ENCODE data around the gene B3GNT8. TPM values are rescaled to one million over a fixed set of nuclear protein-coding genes. Genes with fewer than 3 reads are reported as not detected.

Gene B3GNT8
- total and polyA plus RNA-seq, 2 experiments from 2014 or later, result 0.71 to 1.8 TPM

DNA sequence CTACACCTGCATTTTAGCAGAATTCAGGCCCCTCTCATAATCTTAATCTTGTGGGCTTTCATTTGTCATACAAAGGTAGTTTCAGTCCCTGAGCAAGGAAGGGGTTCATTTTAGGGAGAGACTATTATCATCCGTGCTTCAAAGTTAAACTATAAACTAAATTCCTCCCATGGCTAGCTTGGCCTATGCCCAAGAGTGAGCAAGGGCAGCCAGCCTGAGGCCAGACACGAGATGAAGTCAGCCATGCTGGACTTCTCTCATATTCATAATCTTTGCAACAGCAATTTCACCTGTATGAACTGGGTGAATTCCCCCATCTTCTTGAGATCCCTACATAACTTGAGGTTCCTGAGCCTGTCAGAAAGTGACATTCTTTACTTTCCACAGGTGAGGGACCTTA is 28.8 kb upstream of the B3GNT8 start:
- Mint-ChIP-seq H3K27me3 (ENCODE audit: insufficient read depth, low read depth, poor library complexity) (peaks cover 4% of the 10 kb centered on the region), H3K9me3 (no peaks in the 10 kb centered on the region), H3K36me3 (ENCODE audit: low read depth) (no peaks in the 10 kb centered on the region), H3K27ac (no peak overlapping the region), H3K4me1 (no peaks in the 10 kb centered on the region), H3K4me3 (no peak overlapping the region)
- no peaks in the 10 kb centered on the region for H3K9me2 ChIP-seq (ENCODE audit: insufficient read depth)
- H3F3A ChIP-seq (replicated peaks; ENCODE audit: low read depth), result no peaks in the 10 kb centered on the region
- TF ChIP-seq ZNF114 (CRISPR knock-in tag; IDR thresholded peaks at IDR 0.05) (no peak), REST (IDR thresholded peaks at IDR 0.05; ENCODE audit: unreplicated experiment) (no peak), ZNF331 (CRISPR knock-in tag; IDR thresholded peaks at IDR 0.05; ENCODE audit: low read depth) (no peak), NANOG (IDR thresholded peaks at IDR 0.05; ENCODE audit: borderline replicate concordance) (no peak), EZH2phosphoT487 (IDR thresholded peaks at IDR 0.05; ENCODE audit: unreplicated experiment) (no peak), EZH2 (IDR thresholded peaks at IDR 0.05; ENCODE audit: low read depth, unreplicated experiment) (no peak), JUNB (IDR thresholded peaks at IDR 0.05; ENCODE audit: unreplicated experiment) (no peak), POLR2AphosphoS5 (IDR thresholded peaks at IDR 0.05; ENCODE audit: low read depth) (no peak), CREB1 (CRISPR knock-in tag; IDR thresholded peaks at IDR 0.05; ENCODE audit: low read depth) (no peak), ETS1 (IDR thresholded peaks at IDR 0.05) (no peak), STAT1 (IDR thresholded peaks at IDR 0.05; ENCODE audit: unreplicated experiment) (no peak)
- TF ChIP-seq, protein P1, sequence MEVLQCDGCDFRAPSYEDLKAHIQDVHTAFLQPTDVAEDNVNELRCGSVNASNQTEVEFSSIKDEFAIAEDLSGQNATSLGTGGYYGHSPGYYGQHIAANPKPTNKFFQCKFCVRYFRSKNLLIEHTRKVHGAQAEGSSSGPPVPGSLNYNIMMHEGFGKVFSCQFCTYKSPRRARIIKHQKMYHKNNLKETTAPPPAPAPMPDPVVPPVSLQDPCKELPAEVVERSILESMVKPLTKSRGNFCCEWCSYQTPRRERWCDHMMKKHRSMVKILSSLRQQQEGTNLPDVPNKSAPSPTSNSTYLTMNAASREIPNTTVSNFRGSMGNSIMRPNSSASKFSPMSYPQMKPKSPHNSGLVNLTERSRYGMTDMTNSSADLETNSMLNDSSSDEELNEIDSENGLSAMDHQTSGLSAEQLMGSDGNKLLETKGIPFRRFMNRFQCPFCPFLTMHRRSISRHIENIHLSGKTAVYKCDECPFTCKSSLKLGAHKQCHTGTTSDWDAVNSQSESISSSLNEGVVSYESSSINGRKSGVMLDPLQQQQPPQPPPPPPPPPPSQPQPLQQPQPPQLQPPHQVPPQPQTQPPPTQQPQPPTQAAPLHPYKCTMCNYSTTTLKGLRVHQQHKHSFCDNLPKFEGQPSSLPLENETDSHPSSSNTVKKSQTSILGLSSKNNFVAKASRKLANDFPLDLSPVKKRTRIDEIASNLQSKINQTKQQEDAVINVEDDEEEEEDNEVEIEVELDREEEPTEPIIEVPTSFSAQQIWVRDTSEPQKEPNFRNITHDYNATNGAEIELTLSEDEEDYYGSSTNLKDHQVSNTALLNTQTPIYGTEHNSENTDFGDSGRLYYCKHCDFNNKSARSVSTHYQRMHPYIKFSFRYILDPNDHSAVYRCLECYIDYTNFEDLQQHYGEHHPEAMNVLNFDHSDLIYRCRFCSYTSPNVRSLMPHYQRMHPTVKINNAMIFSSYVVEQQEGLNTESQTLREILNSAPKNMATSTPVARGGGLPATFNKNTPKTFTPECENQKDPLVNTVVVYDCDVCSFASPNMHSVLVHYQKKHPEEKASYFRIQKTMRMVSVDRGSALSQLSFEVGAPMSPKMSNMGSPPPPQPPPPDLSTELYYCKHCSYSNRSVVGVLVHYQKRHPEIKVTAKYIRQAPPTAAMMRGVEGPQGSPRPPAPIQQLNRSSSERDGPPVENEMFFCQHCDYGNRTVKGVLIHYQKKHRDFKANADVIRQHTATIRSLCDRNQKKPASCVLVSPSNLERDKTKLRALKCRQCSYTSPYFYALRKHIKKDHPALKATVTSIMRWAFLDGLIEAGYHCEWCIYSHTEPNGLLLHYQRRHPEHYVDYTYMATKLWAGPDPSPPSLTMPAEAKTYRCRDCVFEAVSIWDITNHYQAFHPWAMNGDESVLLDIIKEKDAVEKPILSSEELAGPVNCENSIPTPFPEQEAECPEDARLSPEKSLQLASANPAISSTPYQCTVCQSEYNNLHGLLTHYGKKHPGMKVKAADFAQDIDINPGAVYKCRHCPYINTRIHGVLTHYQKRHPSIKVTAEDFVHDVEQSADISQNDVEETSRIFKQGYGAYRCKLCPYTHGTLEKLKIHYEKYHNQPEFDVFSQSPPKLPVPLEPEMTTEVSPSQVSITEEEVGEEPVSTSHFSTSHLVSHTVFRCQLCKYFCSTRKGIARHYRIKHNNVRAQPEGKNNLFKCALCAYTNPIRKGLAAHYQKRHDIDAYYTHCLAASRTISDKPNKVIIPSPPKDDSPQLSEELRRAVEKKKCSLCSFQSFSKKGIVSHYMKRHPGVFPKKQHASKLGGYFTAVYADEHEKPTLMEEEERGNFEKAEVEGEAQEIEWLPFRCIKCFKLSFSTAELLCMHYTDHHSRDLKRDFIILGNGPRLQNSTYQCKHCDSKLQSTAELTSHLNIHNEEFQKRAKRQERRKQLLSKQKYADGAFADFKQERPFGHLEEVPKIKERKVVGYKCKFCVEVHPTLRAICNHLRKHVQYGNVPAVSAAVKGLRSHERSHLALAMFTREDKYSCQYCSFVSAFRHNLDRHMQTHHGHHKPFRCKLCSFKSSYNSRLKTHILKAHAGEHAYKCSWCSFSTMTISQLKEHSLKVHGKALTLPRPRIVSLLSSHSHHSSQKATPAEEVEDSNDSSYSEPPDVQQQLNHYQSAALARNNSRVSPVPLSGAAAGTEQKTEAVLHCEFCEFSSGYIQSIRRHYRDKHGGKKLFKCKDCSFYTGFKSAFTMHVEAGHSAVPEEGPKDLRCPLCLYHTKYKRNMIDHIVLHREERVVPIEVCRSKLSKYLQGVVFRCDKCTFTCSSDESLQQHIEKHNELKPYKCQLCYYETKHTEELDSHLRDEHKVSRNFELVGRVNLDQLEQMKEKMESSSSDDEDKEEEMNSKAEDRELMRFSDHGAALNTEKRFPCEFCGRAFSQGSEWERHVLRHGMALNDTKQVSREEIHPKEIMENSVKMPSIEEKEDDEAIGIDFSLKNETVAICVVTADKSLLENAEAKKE (CRISPR knock-in tag; IDR thresholded peaks at IDR 0.05), result no peak
- TF ChIP-seq, protein P2, sequence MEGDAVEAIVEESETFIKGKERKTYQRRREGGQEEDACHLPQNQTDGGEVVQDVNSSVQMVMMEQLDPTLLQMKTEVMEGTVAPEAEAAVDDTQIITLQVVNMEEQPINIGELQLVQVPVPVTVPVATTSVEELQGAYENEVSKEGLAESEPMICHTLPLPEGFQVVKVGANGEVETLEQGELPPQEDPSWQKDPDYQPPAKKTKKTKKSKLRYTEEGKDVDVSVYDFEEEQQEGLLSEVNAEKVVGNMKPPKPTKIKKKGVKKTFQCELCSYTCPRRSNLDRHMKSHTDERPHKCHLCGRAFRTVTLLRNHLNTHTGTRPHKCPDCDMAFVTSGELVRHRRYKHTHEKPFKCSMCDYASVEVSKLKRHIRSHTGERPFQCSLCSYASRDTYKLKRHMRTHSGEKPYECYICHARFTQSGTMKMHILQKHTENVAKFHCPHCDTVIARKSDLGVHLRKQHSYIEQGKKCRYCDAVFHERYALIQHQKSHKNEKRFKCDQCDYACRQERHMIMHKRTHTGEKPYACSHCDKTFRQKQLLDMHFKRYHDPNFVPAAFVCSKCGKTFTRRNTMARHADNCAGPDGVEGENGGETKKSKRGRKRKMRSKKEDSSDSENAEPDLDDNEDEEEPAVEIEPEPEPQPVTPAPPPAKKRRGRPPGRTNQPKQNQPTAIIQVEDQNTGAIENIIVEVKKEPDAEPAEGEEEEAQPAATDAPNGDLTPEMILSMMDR (conservative IDR thresholded peaks at IDR 0.05; ENCODE audit: low read depth in 2 of 2), result no peak
- no peaks in the 10 kb centered on the region for H3K27me3 ChIP-seq (ENCODE audit: insufficient read depth)
- no peak overlapping the region for H3K27ac ChIP-seq (ENCODE audit: low read depth)
- no peak overlapping the region for H3K4me3 ChIP-seq
- no peaks in the 10 kb centered on the region for H3K4me1 ChIP-seq (ENCODE audit: insufficient read depth)
- DNase-seq (ENCODE audit: low spot score) (no peak), ATAC-seq (no peak)
- H2AFZ ChIP-seq, result no peak overlapping the region
- no peak overlapping the region for H3K4me2 ChIP-seq
- no peaks in the 10 kb centered on the region for H3K36me3 ChIP-seq (ENCODE audit: insufficient read depth)
- H3K79me2 ChIP-seq (replicated peaks; ENCODE audit: insufficient read depth), result no peaks in the 10 kb centered on the region
- no peaks in the 10 kb centered on the region for H4K20me1 ChIP-seq (replicated peaks; ENCODE audit: insufficient read depth)

Data from GM23338 (cell line).